Mesendoderm (in vitro differentiated cells): Measurements from ENCODE around the gene DAND5.
"Not testable (repeated sequence)": the region's sequence is repeated elsewhere in the genome, so short reads cannot be mapped to it uniquely, and the experiment has no call there.

Experiments used
- DNase-seq: peaks from one replicate; pipeline ENCODE4 v3.0.0; 2013
- H2AK5ac ChIP-seq: 2 replicates; pipeline ENCODE4 v1.6.1; 2013; ENCODE audit warnings: low read length, inconsistent platforms
- H2BK120ac ChIP-seq: 2 replicates; pipeline ENCODE4 v1.6.1; 2013; ENCODE audit warnings: low read depth, mild to moderate bottlenecking, low read length, moderate library complexity, mixed read lengths
- H2BK15ac ChIP-seq: replicated peaks from 2 replicates; pipeline ENCODE4 v1.6.1; 2013; ENCODE audit warnings: low read depth, mild to moderate bottlenecking, moderate library complexity
- H2BK5ac ChIP-seq: 2 replicates; pipeline ENCODE4 v1.6.1; 2013; ENCODE audit warnings: low read length, inconsistent platforms
- H3K18ac ChIP-seq: 2 replicates; pipeline ENCODE4 v1.6.1; 2013; ENCODE audit warnings: mild to moderate bottlenecking, low read length, mixed read lengths
- H3K23ac ChIP-seq: one replicate; pipeline ENCODE4 v1.6.1; 2013; ENCODE audit warnings: low read length
- H3K27ac ChIP-seq: 2 replicates; pipeline ENCODE4 v1.5.1; 2013; ENCODE audit warnings: low read depth, mild to moderate bottlenecking, inconsistent platforms, low read length, moderate library complexity
- H3K27me3 ChIP-seq: 2 replicates; pipeline ENCODE4 v1.6.1; 2013; ENCODE audit warnings: low read length, control low read depth, mild to moderate bottlenecking, inconsistent platforms; ENCODE audit not compliant: insufficient read depth, poor library complexity
- H3K36me3 ChIP-seq: 2 replicates; pipeline ENCODE4 v1.6.1; 2013; ENCODE audit warnings: low read length, inconsistent platforms; ENCODE audit not compliant: control insufficient read depth, insufficient read depth
- H3K4ac ChIP-seq: one replicate; pipeline ENCODE4 v1.6.1; 2013; ENCODE audit warnings: low read depth, mild to moderate bottlenecking, low read length, moderate library complexity
- H3K4me1 ChIP-seq: 2 replicates; pipeline ENCODE4 v1.6.1; 2013; ENCODE audit warnings: low read depth, low read length, inconsistent platforms; ENCODE audit not compliant: control insufficient read depth
- H3K4me2 ChIP-seq: 2 replicates; pipeline ENCODE4 v1.6.1; 2013; ENCODE audit warnings: low read length
- H3K4me3 ChIP-seq: 2 replicates; pipeline ENCODE4 v1.5.1; 2013; ENCODE audit warnings: mild to moderate bottlenecking, low read length
- H3K56ac ChIP-seq: one replicate; pipeline ENCODE4 v1.6.1; 2013; ENCODE audit warnings: low read length
- H3K79me1 ChIP-seq: 2 replicates; pipeline ENCODE4 v1.6.1; 2013; ENCODE audit warnings: low read length, inconsistent platforms
- H3K79me2 ChIP-seq: 2 replicates; pipeline ENCODE4 v1.6.1; 2013; ENCODE audit warnings: mild to moderate bottlenecking, low read length; ENCODE audit not compliant: control insufficient read depth, insufficient read depth
- H3K9ac ChIP-seq: 2 replicates; pipeline ENCODE4 v1.6.1; 2013; ENCODE audit warnings: low read length, inconsistent platforms
- H4K5ac ChIP-seq: one replicate; pipeline ENCODE4 v1.6.1; 2013; ENCODE audit warnings: low read length
- H4K8ac ChIP-seq: one replicate; pipeline ENCODE4 v1.6.1; 2013; ENCODE audit warnings: low read depth, mild to moderate bottlenecking, control low read depth, low read length, moderate library complexity
- WGBS: extraction: QIAGEN DNeasy Blood & Tissue Kit; methylation state at CpG from one replicate; pipeline ENCODE4 v1.1.7; 2013; ENCODE audit warnings: low lambda C conversion rate, missing lambda C conversion rate; ENCODE audit not compliant: insufficient coverage; ENCODE audit errors: extremely low coverage; 5-methylcytosine and 5-hydroxymethylcytosine counted together

Gene DAND5

GRCh38 chr19:12957389-12957952 is 11.9 kb upstream of the DAND5 start:
- H2BK120ac ChIP-seq, H2BK15ac ChIP-seq, DNase-seq, H4K8ac ChIP-seq, H3K27me3 ChIP-seq, H3K36me3 ChIP-seq, H3K79me1 ChIP-seq, H2AK5ac ChIP-seq, H3K4me1 ChIP-seq, H2BK5ac ChIP-seq, H3K23ac ChIP-seq, H3K56ac ChIP-seq, H4K5ac ChIP-seq, H3K9ac ChIP-seq, H3K4me2 ChIP-seq, H3K27ac ChIP-seq, H3K18ac ChIP-seq, H3K4ac ChIP-seq, H3K4me3 ChIP-seq: not testable (repeated sequence)
- peaks cover 25% of the 10 kb centered on the region for H3K79me2 ChIP-seq
- WGBS, result no CpG with 5 or more reads among the region's 31 CpGs

DNA sequence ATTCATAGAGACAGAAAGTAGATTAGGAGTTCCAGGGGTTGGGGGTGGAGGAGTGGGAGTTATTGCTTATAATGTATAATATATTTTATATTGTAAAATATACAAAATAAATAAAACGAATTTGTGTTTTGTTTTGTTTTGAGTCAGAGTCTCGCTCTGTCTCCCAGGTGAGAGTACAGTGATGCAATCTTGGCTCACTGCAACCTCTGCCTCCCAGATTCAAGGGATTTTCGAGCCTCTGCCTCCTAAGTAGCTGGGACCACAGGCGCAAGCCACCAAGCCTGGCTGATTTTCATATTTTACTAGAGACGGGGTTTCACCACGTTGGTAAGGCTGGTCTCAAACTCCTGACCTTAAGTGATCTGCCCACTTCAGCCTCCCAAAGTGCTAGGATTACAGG is 9.9 kb upstream of the DAND5 start:
- Histone ChIP-seq H3K4me1 (no peaks in the 10 kb centered on the region), H3K18ac (no peak overlapping the region), H2BK5ac (no peak overlapping the region), H2BK15ac (no peak overlapping the region), H3K9ac (no peak overlapping the region), H4K8ac (no peak overlapping the region), H3K4me3 (no peak overlapping the region), H3K79me2 (peaks cover 20% of the 10 kb centered on the region), H3K79me1 (peaks cover 9% of the 10 kb centered on the region), H3K4ac (no peak overlapping the region), H3K27ac (no peak overlapping the region), H2BK120ac (no peak overlapping the region), H3K4me2 (no peak overlapping the region), H3K56ac (no peak overlapping the region), H3K36me3 (peaks cover 4% of the 10 kb centered on the region), H3K27me3 (no peaks in the 10 kb centered on the region), H4K5ac (no peak overlapping the region), H3K23ac (no peak overlapping the region), H2AK5ac (no peak overlapping the region)
- DNase-seq, result no peak
- WGBS, result no CpG with 5 or more reads among the region's 6 CpGs

- Histone ChIP-seq H3K27me3 (no peaks in the 10 kb centered on the region), H3K56ac (peak overlapping the region; percentile 93), H3K79me2 (no peaks in the 10 kb centered on the region), H3K4me1 (no peaks in the 10 kb centered on the region), H3K27ac (no peak overlapping the region), H2BK15ac (no peak overlapping the region), H3K79me1 (no peaks in the 10 kb centered on the region), H3K18ac (peak overlapping the region; percentile 44), H4K8ac (no peak overlapping the region), H3K4me2 (peak overlapping the region; percentile 89), H3K9ac (peak overlapping the region; percentile 70), H2BK120ac (no peak overlapping the region), H3K36me3 (no peaks in the 10 kb centered on the region), H4K5ac (no peak overlapping the region), H3K4me3 (no peak overlapping the region), H3K4ac (no peak overlapping the region), H2BK5ac (peak overlapping the region; percentile 46), H3K23ac (no peak overlapping the region), H2AK5ac (no peak overlapping the region)
- no CpG with 5 or more reads among the region's 34 CpGs for WGBS
- DNase-seq, result peak; percentile 88
These were observed 4.2 kb upstream of the DAND5 start for GRCh38 chr19:12965017-12965811.

- Histone ChIP-seq H3K4me3 (no peak overlapping the region), H3K27ac (no peak overlapping the region)
These were observed 3.6 kb upstream of the DAND5 start for GRCh38 chr19:12965812-12966135.

DNA sequence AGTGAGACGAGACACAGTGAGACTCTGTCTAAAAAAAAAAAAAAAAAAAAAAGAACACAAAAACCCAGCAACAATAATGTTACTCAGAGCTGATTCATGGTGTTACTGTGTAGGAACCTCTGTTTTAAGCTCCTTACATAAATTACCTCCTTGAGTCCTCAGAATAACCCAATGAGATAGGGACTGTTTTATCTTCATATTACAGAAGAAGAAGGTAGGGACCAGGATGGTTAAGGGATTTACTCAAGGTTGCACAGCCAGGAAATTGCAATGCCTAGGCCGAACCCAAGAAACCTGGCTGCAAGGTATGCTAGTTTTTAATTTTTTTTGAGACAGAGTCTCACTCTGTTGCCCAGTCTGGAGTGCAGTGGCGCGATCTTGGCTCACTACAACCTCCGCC is 1.5 kb upstream of the DAND5 start:
- Histone ChIP-seq H3K18ac (no peak overlapping the region), H3K79me2 (no peaks in the 10 kb centered on the region), H3K56ac (no peak overlapping the region), H4K5ac (no peak overlapping the region), H3K79me1 (no peaks in the 10 kb centered on the region), H3K4me3 (no peak overlapping the region), H3K9ac (no peak overlapping the region), H3K27ac (no peak overlapping the region), H2BK120ac (no peak overlapping the region), H2AK5ac (no peak overlapping the region), H3K4ac (no peak overlapping the region), H3K36me3 (no peaks in the 10 kb centered on the region), H2BK5ac (no peak overlapping the region), H2BK15ac (no peak overlapping the region), H4K8ac (no peak overlapping the region), H3K27me3 (no peaks in the 10 kb centered on the region), H3K4me1 (no peaks in the 10 kb centered on the region), H3K23ac (no peak overlapping the region), H3K4me2 (no peak overlapping the region)
- WGBS, result no CpG with 5 or more reads among the region's 5 CpGs
- no peak for DNase-seq

More at GRCh38 chr19:12965812-12966135, 3.6 kb upstream of the DAND5 start:
- Histone ChIP-seq H3K36me3 (no peaks in the 10 kb centered on the region), H3K9ac (no peak overlapping the region), H3K56ac (peak overlapping the region; percentile 17), H2BK15ac (no peak overlapping the region), H2BK5ac (no peak overlapping the region), H2AK5ac (no peak overlapping the region), H3K27me3 (no peaks in the 10 kb centered on the region), H3K23ac (no peak overlapping the region), H3K4ac (no peak overlapping the region), H3K4me1 (no peaks in the 10 kb centered on the region), H4K5ac (no peak overlapping the region), H4K8ac (no peak overlapping the region), H3K18ac (no peak overlapping the region), H3K79me1 (no peaks in the 10 kb centered on the region), H2BK120ac (no peak overlapping the region), H3K4me2 (no peak overlapping the region), H3K79me2 (no peaks in the 10 kb centered on the region)
- no peak for DNase-seq
- WGBS, result no CpG with 5 or more reads among the region's 8 CpGs
